Erythroblast (primary cell): Measurements from ENCODE around the gene CTU1.

Source experiments
- DNase-seq, 2 experiments: peaks; one replicate each; lab custom pipeline; 2025; lab: John Stamatoyannopoulos, UW
- GATA1 ChIP-seq: IDR thresholded peaks from 2 replicates; pipeline ENCODE4 v1.6.1; 2011; ENCODE audit warnings: low read depth, mild to moderate bottlenecking, control low read depth, low read length, moderate library complexity
- POLR2A ChIP-seq: IDR thresholded peaks from 2 replicates; pipeline ENCODE4 v1.6.1; 2011; ENCODE audit warnings: mild to moderate bottlenecking, low read length

CTU1 gene

GRCh38 chr19:51107406-51108065 is 673 bp downstream of the CTU1 start:
- peak in 1 of 2 experiments; percentile 47 for DNase-seq
- no peak for TF ChIP-seq GATA1
- no peak for TF ChIP-seq POLR2A

- no peak for DNase-seq
- no peak for TF ChIP-seq GATA1
- no peak for TF ChIP-seq POLR2A
Observed at GRCh38 chr19:51103926-51104341, 4.3 kb downstream of the CTU1 start.

GRCh38 chr19:51102991-51103390 is 5.2 kb downstream of the CTU1 start:
- no peak for TF ChIP-seq POLR2A
- TF ChIP-seq GATA1, result no peak
- no peak for DNase-seq

GRCh38 chr19:51101171-51101865 is 6.9 kb downstream of the CTU1 start:
- no peak for TF ChIP-seq GATA1
- no peak for TF ChIP-seq POLR2A
- DNase-seq, result no peak

- TF ChIP-seq POLR2A (no peak), GATA1 (no peak)
- DNase-seq, result no peak
Observed at GRCh38 chr19:51100601-51101000, 7.6 kb downstream of the CTU1 start.

- DNase-seq, result no peak
- TF ChIP-seq GATA1, result no peak
- no peak for TF ChIP-seq POLR2A
Observed at GRCh38 chr19:51099047-51099382, 9.2 kb downstream of the CTU1 start.

- DNase-seq, result no peak
- no peak for TF ChIP-seq GATA1
Observed at GRCh38 chr19:51098365-51099046, 9.7 kb downstream of the CTU1 start.

GRCh38 chr19:51097796-51098195 is 10.4 kb downstream of the CTU1 start:
- DNase-seq, result no peak
- TF ChIP-seq POLR2A (no peak), GATA1 (no peak)

GRCh38 chr19:51097166-51097738 is 11.0 kb downstream of the CTU1 start:
- peak; percentile 68 to 82 for DNase-seq

GRCh38 chr19:51096473-51097165 is 11.6 kb downstream of the CTU1 start:
- TF ChIP-seq GATA1 (no peak), POLR2A (no peak)
- DNase-seq, result no peak

More at GRCh38 chr19:51097166-51097738, 11.0 kb downstream of the CTU1 start:
- no peak for TF ChIP-seq GATA1
- no peak for TF ChIP-seq POLR2A

GRCh38 chr19:51094696-51095279 is 13.4 kb downstream of the CTU1 start:
- DNase-seq, result peak; percentile 45 to 69
- no peak for TF ChIP-seq GATA1
- TF ChIP-seq POLR2A, result no peak

GRCh38 chr19:51093510-51094345 is 14.5 kb downstream of the CTU1 start:
- DNase-seq, result no peak
- TF ChIP-seq POLR2A, result no peak
- no peak for TF ChIP-seq GATA1
